ENCODE results near the gene CROCC.

Gene CROCC

DNA sequence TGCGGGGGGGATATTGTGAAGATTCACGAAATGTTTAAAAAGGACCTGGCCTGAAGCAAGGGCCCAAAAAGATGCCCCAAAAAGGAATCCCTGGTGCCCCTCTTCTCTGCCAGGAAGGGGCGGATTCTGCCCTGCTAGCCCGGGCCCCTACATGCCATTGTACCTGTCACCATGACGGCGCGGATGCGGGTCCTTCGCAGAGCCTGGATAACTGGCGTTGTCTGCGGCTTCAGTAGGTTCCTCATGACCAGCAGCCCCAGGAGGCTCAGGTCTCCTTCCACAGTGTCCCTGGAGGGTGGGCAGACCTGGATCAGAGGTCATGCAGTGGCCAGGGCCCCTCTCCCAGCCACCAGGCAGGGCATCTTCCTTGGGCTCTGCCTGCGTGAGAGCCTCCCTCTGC, 69.8 kb downstream of the CROCC start:
- no peak for DNase-seq

DNA sequence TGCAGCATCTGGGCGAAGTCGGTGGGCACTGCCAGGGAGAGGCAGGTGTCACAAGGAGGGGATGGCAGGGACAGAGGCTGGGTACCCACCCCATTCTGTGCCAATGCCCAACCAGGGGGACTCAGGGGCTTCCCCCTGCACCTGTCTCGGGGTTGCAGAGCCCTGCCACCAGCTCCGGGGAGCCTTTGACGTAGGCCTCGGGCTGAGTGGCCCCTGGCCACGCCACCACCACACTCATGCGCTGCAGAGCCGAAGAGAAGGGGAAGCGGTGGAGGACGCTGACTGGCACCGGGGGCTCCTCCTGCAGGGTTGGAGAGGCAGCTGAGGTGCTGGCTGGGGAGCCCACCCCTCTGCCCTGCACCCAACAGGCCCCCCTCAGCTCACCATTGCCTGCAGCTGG, 70.4 kb downstream of the CROCC start:
- no peak for DNase-seq

DNA sequence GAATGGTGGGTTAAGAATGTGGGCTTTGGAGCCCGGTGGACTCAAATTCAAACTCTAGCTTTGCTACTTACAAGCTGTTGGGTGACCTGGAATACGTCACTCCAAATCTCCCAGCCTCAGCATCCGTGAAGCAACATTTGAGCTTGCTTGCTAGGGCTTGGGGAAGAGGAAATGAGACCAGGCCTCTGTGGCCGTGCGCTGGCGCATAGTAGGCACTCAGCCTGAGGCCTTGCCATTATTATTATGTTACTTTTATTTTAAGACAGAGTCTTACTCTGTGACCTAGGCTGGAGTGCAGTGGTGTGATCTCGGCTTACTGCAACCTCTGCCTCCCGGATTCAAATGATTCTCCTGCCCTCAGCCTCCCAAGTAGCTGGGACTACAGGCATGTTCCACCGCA, 70.9 kb downstream of the CROCC start:
- DNase-seq: no peak

DNA sequence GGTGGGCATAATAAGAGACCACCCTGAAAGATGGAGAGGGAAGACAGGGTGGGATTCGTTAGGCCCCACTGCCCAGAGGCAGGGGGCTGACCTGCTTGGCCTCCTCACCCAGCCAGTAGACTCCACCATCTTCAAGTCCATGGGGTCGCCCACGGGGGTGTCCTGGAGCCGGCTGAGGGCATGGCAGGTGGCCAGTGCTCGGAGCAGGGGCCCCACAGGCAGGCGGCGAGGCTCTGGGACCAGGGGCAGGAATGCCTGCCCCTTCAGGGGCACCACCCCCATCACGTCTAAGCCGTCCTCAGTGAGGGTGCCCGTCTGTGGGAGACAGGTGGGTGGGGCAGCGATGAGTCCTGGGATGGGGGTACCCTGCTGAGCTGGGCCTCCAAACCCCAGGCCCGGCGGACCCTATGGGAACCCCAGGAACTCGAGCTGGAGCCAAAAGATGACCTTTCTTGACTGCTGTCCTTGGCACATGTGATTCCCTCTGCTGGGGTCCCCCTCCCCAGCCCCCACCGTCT, 71.8 kb downstream of the CROCC start:
- no peak for DNase-seq

DNA sequence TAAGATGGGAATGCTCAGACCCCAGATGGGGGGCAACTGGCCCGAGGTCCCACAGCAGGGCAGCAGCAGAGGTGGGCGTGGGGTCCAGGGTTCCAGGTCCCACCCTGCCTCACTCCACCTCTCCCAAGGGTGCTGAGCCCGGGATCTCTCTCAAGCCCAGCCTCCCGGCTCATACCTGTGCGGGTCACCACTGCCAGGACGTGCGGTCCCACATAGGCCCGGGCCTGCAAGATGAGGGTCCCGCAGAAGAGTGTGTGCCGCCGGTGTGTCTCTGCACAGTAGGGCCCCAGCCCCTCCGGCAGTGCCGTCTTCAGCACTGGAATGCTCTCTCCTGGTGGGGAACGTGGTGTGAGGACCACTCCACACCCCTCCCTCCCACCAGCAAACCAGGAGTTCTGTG, 75.1 kb downstream of the CROCC start:
- DNase-seq: no peak

DNA sequence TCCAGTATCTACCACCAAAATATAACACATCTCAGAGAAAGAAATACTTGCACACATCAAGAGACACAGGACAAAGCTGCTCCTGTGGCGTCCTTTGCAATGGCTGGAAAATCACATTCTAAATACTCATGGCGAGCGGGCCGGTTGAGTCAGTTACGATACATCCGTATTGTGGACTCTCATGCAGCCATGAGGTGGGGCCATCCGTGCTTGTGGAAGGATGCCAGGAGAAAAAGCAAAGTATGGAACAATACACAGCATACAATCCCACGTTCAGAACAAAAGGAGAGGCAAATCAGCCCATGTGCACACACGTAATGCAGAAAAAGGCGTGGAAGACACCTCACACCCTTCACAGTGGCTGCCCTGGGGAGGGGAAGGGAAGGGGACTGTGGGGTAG, 76.9 kb downstream of the CROCC start:
- DNase-seq: no peak

DNA sequence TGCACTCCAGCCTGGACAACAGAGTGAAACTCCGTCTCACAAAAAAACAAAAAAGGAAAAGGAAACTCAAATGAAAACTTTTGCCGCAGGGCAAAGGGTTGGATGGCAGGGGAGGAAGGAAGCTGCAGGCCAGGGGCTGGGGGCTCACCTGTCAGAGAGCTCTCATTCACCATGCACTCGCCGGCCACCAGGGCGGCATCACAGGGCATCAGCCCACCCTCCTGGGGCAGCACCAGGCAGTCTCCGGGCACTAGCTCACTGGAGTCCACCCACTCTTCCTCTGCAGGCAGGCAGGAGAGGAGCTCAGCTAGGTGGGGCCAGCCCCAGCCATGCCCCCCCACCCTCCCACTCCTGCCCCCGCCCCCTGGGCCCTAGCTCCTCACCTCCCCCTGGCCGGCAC, 78.1 kb downstream of the CROCC start:
- no peak for DNase-seq

GRCh38 chr1:17001760-17002523, 80.2 kb downstream of the CROCC start:
- DNase-seq: no peak

DNA sequence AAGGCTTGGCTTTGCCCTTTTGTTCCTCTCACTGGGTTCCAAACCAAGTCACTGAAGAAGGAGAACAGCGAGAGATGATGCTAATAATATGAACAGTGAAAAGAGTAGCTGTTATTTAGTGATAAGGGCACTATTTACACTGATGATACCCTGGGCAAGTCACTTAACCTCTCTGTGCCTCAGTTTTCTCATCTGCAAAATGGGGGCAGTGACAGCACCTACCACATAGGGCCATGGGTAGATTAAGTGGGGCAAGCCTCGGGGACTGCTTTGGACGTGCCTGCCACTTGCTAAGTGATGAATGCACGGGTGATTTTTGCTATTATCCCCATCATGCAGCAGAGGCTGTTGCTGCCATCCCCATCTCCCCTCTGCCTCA, 80.8 kb downstream of the CROCC start:
- no peak for DNase-seq

DNA sequence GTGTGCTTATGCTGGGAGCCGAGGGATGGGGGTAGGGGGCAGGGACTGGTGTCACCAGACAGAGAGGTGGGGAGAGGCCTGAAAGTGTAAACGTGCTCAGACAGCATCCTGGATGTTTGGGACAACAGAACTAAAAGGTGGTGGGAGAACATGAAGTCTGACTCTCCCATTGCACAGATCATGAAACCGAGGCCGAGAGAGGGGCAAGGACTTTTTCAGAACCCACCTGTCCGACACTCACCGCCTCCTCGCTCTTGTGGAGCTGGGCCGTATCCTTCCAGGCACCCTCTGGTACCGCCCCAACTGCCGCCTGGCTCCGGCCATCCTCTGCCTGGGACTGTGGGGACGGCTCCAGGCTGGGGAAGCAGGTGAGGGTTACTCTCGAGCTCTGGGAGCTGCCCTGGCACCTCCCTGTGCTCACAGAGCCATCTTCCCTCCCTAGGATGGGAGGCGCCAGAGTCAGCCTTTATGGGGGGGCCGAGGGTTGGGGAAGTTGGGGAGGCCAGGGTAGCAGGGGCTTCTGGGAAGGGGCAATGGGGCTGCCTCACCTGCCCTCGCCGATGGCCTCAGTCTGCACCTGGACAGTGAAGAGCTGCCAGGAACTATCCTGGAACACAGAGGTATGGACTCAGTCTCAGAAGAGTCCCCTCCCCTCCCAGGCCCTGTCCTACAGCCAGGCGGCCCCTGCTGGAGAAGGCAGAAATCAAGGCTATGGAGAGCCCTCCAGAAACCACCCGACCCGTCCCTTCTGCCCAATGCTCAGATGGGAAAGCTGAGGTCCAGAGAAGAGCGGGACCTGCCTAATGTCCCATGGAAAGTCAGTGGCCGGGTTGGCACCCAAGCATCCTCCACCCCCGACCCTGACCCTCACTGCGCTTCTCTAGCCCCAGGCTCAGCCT, 83.0 kb downstream of the CROCC start:
- DNase-seq: no peak

GRCh38 chr1:17005365-17005740, 83.6 kb downstream of the CROCC start:
- DNase-seq: no peak

- DNase-seq: no peak
These were observed 85.4 kb downstream of the CROCC start for GRCh38 chr1:17007121-17007520.

GRCh38 chr1:17008208-17008855, 86.6 kb downstream of the CROCC start:
- DNase-seq: no peak

DNA sequence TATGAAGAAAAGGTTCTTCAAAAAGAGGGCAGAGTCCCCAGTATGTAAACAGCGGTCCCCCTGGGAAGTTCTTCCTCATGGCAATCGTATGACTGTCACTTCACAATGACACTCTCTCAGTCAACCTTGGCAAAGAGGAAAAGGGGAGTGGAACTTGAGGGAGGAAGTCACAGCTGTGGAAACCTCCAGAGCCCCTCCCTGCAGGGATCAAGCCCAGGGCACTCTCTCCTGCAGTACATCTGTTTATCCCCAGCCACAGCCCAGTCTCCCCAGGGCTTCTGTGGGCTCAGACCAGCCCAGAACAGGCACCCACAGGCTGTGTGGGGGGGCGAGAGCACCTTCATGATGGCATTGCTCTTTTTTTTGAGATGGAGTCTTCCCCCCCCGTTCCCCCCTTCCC, 88.0 kb downstream of the CROCC start:
- DNase-seq: no peak

GRCh38 chr1:17011092-17011438, 89.3 kb downstream of the CROCC start:
- DNase-seq: no peak

GRCh38 chr1:17011439-17012307, 89.9 kb downstream of the CROCC start, which contains the start of gene ATP13A2:
Gene ATP13A2 (minus strand): TSS chr1:17011928. CDS start chr1:17011738, 190 bp downstream.
- peak; percentile 48 for DNase-seq

GRCh38 chr1:17012775-17013490, 91.2 kb downstream of the CROCC start:
- no peak for DNase-seq

DNA sequence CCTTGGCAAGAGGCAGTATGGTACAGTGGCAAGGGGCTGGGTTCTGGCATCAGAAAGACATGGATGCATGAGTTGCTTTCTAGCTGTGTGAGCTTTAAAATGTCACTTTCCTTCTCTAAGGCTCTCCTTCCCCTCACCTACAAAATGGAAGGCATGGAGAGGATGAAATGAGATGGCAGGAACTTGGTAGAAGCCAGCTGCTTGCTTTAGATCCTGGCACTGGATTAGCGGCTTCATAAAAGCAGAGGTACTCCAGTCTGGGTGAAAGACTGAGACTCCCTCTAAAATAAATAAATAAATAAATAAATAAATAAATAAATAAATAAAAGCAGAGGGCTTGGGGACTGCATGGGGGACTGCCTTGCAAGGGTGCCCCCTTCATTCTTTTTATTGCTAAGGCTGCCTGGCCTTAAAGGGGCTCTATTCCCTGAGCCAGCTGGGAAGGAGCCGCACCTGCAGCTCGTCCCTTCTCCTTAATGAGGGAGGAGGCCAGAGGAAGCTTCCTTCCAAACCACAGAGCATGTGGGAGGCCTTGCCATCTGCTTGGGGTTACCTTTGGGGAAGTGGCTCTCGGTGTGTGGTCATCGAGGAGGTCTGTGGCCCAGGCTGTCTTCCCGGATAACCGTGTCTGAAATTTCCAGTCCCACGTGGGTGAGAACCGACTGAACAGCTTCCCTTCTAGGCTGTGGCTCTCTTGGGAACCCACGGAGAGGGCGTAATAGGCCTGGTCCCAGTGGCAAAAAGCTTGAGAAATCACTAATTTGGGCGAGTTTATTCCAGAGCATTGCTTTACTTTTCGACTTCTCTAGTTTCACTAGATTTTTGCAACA, 92.0 kb downstream of the CROCC start:
- no peak for DNase-seq

GRCh38 chr1:17014671-17015567, 93.2 kb downstream of the CROCC start:
- no peak for DNase-seq

DNA sequence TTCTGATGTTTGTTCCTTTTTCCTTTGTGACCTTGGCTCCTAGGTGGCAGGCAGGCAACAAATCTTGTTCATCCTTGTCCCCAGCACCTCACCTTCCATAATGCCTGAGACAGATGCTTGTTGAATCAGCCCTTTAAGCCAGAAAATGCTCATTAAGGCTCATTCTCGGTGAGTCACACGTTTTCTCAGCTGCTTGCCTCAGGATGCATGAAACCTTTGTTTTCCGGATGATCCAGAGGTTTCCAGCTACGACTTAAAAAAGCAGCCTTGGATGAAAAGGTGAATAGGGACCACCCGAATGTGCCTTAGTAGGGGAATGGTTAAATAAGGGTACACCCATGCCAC, 94.6 kb downstream of the CROCC start:
- no peak for DNase-seq

All from T1000 (cell line).